Stimulated activated CD4-positive, alpha-beta T cell treated with anti-CD3 and anti-CD28 coated beads, TNF-alpha, amount 100 ng/mL, for 1 hour (primary cell): Measurements from ENCODE around the gene ATP9A.
A peak's percentile ranks its signal among the peaks of the same experiment; 100 is the strongest.
"Not testable (repeated sequence)": the region's sequence is repeated elsewhere in the genome, so short reads cannot be mapped to it uniquely, and the experiment has no call there.

ENCODE experiments used
- DNase-seq, 3 donors: peaks; one replicate each; pipeline ENCODE4 v3.0.0-alpha.2; 2020; ENCODE audit warnings: low read depth in 3 of 3, low spot score in 1 of 3

Gene ATP9A

DNA sequence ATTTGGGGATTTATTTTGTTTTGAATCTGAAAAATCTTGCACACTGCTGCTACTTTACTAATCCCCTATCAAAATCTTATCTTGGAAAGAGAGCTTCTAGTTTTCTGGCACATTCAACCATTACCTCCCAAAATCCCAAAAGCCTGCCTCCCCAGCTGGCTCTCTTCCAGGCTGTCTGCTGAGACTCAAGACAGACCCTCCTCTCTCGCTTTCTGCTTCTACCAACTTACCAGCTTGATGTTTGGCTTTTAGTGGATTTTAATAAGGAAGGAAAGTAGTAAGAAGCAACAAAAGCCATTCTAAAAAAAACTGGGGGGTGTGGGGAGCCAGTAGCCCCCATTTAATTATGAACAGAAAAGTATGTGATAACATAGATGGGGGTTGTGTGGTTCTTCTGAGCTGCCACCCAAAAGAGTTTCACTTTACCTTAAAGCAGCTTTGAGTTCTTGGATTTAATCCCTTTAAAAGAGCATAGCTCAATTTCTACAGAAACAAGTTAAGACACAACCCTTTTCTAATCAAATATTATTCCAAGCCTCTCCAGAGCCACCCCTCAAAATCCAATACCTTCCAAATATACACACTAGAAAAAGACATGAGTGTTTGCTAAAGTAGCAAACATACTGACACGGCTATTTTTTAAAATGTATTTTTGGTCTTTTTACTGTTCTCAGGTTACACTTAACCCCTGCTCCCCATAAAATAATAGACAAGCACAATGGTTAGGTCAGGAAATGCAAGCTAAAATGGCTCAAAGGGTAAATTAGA lies 71.7 kb downstream of the ATP9A start:
- DNase-seq: no peak

DNA sequence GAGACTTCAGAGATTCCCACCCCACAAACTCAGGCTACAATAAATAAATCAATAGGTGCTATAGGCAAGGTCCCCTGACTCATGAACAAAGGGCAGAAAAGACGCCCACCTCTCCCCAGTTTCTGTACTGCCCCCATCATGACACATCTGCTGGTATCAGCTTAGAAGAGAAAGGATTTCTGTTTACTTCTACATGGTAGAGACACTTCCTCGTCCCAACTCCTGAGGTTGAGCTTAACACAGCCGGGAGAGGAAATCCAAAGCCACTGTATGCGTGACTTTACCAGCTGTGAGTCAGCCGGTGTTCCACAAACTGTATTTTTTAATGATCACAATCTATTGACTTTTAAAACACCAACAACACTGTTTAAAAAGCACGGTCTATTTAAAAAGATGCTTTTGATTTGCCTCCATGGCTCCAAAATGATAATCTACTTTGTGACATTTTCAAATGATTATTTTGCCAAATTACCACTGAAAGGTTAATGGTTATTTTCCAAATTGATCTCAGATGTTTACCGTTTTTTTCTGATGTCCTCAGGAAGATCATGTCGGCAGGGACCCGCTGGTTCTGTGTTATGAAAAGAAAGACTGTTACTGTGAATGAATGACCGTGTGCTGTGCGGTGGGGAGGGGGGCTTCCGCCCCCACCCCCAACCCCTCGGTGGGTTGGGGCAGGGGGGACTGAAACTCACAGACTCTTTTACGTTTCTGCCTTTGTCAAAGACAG lies 72.5 kb downstream of the ATP9A start:
- DNase-seq: no peak

DNA sequence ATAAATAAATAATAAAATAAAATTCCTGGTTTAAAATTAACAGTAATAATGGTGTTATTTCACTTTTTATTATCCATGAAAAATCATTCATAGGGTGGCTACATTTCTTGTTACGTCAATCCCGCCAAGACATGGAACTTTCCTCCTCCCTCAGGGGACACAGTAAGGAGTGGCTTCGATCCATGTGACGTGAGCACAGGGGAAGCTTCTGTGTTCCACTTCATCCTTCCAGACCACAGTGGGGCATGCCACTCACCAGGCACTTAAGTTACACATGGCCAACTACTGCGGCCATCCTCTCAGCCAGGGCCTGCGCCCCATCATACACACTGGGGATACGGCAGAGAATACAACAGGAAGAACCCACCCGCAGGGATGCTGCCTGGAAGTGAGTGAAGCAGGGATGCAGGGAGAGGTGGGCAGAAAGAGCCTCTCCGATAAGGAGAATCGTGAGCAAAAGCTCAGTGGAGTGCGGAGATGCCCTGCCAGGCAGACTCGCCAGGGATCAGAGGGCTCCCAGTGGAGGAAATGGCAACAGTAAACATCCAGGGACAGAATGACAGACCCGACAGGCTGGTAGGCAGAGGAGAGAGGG lies 75.3 kb downstream of the ATP9A start:
- DNase-seq: no peak

DNA sequence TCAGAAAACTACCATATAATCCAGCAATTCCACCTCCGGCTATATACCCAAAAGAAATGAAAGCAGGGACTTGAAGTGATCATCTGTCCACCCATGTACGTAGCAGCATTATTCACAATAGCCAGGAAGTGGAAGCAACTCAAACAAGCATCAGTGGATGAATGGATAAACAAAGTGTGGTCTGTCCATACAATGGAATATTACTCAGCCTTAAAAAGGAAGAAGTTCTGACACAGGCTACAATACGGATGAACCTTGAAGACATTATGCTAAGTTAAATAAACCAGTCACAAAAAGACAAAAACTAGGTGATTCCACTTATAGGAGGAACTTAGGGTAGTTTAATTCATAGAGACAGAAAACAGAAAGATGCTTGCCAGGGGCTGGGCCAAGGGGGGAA lies 76.5 kb downstream of the ATP9A start:
- DNase-seq: no peak

DNA sequence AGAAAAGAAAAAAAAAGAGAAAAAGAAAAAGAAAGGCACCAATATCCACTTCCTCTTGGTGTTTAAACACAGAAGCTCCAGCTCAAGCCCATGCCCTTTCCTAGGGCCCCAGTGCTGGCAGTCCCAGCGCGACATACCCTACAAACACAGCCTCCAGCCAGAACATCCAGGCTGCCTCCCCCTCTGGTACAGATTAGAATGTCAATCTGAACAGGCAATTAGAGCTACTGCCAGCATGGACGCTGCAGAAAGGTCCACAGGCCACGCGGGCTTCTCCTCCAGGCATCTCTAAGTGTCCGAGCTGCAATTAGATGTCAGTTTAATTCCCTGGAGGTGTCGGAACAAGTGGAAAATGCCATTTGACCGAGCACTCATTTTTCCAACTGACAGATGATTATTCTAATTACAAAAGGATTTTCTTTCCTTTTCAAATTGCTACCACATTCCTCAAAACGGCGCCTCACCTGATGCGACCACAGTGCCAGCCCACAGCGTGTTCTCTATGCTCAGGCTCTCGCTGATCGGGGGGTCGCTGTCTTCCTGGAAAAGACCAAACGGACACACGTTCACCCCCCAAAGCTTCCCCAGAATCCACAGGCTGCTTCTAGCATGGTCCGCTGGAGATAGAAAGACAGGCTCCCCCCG lies 79.5 kb downstream of the ATP9A start:
- DNase-seq: no peak

DNA sequence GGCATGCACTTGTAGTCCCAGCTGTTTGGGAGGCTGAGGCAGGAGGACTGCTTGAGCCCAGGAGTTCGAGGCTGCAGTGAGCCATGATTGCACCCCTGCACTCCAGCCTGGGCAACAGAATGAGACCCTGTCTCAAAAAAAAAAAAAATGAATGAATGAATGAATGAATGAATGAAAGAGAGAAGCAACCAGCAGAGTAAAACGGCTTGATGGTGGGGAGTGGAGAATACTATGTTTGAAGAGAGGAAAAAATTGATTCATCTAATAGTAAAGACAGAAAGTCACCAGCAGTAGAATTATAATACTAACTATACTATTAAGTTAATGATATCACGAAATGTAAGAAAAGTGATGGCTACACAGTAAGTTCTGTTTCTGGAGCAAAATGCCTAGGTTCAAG lies 80.6 kb downstream of the ATP9A start:
- no peak for DNase-seq

DNA sequence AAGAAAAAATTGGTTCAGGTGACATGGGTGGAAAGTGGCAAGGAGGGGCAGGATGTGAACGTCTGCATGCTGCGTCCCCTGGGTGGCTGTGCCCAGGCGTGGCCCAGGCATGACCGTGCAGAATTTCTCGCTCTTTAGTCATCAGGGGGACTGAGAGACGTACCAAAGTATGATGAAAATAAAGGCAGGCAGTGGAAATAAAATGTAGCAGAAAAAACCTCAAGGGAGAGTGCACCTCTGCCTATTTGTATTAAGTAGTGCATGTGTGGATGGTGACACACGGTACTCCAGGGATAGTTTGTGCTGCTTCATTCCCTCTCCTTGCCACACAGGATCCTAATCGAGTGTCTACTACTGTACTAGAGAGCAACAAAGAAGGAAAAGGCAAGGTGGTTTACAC lies 81.1 kb downstream of the ATP9A start:
- no peak for DNase-seq

DNA sequence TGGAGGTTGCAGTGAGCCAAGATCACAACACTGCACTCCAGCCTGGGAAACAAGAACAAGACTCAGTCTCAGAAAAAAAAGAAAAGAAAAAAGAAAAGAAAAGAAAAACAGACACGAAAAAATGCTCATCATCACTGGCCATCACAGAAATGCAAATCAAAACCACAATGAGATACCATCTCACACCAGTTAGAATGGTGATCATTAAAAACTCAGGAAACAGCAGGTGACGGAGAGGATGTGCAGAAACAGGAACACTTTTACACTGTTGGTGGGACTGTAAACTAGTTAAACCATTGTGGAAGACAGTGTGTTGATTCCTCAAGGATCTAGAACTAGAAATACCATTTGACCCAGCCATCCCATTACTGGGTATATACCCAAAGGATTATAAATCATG lies 82.7 kb downstream of the ATP9A start:
- not testable (repeated sequence) for DNase-seq

DNA sequence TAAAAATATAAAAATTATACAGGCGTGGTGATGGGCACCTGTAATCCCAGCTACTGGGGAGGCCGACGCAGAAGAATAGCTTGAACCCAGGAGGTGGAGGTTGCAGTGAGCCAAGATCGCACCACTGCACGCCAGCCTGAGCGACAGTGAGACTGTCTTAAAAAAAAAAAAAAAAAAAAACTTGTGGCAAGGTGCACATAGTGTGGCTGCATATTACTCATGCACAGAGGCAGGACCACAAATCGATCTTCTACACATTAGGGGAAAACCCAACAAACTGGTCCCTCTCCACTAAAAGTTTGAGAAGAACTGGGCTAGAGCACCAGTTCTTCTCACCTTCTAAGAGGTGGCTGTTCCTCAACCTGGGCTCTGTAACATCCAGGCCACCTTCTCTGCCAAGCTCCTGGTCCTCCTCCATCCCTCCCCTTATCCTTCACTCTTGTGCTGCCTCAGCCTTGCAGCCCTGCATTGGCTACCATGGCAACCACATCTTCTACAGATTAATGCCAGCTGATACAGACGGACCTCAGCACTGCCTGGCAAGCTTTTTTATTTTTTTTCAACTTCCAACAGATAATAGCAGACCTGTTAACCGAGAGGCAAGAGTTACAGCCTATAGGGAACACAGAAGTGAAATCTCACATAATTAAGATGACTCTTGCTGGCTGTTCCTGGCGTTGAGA lies 88.0 kb downstream of the ATP9A start:
- no peak for DNase-seq

DNA sequence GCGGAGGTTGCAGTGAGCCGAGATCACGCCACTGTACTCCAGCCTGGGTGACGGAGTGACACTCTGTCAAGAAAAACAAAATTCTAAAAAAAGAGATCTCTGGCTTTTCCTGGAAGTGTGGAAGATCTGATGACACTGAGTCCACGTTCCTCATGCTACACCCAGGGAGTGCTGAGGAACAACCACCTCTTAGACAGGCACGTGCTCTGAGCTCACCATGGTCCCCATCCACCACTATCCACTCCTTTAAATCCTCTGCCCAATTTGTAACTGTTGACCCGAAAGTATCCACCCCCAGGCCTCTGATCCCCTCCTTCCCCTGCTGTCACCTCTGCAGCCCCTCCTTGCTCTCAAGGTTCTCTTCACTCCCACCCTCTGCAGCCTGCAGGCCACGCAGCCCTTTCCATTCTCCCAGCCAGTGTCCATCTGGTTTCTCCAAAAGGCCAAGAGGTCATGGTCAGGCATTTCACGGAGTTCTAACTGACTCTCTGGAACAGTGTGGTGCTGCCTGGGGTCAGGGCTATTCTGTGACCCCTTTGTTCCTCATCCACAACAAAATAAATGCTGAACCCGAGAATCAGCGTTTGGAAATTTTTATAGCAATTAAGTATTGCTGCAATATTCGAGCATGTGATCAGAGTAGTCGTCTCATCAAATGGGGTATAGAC lies 88.8 kb downstream of the ATP9A start:
- DNase-seq: no peak

DNA sequence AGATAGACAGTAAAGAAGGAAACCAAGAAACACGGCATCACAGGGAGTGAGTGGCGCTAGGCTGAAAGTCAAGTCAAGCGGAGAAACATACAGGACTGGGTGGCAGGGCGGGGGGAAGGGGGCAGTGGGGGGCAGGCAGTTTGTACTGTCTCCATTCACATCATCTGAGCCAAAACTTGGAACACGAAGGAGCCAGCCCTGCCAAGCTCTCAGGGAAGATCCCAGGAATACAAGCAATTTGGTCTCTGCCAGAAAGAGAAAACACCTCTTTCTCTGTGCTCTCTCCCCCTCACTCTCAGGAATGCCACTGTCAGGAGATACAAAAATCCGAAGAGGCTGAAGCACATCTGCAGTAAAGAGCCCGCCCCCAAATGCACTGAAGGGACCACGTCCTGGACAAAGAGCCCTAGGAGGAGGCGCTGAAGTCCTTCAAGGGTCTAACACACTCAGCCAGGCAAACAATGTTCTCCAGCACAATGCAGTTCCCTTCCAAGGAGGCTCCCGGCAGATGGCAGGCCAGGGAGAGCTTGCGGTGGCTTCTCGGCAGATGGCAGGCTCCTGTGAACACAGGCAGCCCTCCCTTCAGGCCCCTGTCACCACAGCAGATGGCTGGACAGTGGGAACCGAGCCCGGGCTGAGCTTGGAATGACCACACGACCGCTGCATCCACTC lies 90.0 kb downstream of the ATP9A start:
- DNase-seq: no peak

DNA sequence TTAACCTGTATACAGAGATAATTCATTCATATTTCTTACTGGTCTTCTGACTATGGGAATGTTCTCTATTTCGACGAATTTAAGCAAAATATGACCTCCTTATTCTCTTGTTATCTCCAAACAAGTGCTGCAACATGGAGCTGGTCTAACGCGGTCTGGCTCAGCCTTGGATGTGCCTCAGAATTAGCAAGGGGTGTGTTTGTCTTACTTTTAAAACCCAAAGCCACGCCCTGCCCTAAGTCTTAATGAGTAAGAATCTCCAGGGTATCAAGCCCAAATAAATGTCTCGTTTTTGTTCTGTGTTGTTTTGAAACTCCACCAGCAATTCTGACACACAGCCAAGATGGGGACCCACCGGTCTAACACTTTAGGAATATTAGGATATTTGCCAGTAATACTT lies 99.2 kb downstream of the ATP9A start:
- DNase-seq: no peak

DNA sequence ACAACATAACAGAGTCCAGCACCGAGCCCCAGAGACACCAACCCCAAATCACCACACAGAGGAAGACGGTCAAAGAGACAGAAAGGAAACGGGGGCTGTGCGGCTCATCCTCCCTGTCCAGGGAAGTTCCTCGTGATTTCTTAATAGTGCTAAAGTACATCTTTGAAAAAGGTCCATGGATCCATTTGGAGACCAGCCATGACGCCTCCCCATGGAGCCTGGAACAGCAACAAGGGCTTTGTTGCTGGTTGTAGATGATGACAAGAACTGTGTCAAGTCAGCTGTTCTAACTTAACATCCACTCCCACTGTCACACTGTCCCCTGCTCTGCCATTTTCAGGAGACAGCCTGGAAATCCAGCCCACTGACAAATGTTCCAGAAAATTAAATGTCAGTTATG lies 99.7 kb downstream of the ATP9A start:
- DNase-seq: no peak

DNA sequence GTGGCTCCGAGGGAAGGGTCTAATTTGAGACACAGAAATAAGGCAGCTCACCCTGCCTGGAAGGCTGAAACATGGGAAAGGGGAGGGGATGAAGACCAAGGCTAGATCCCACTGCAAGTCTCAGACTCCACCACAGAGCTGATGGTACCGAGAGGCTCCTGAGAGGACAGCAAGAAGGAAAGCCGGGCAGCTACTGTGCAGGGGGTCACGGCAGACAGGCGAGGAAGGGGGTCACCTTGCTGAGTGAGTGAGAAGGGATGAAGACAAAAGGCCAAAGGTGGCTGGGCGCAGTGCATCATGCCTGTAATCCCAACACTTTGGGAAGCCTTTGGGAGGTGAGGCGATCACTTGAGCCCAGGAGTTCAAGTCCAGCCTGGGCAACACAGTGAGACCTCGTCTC lies 100.7 kb downstream of the ATP9A start:
- DNase-seq: no peak

DNA sequence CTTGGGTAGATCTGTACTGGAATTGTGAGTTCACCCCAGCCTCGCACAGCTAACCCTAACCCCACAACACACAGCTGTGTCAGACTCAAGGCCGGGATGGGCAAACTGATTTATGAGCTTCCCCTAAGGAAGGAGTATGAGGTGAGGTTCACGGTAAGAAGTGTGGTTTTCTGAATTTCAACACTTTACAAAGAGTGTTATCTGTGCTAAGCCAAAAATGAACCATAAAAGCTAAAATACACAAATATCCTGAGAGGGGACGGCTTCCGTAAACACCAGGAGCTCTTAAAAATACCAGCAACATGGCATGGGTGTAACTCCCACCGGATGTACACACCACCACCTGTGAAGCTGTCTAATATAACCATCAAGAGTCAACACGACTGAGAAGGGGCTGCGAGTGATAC lies 101.2 kb downstream of the ATP9A start:
- DNase-seq: no peak

DNA sequence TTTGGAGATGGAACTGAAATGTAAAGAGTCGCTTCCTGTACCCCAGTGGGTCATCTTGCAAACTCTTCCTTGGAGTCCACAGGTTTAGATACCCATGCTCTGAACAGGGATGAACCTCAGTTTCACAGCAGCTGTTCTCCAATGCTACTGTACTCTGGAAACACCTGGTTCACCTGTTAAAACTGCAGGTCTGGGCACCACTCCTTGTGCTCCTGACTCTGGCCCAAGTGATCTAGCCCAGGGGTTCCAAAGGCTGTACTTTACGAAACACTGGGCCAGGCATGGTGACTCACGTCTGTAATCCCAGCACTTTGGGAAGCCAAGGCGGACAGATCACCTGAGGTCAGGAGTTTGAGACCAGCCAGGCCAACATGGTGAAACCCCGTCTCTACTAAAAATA lies 102.1 kb downstream of the ATP9A start:
- no peak for DNase-seq

DNA sequence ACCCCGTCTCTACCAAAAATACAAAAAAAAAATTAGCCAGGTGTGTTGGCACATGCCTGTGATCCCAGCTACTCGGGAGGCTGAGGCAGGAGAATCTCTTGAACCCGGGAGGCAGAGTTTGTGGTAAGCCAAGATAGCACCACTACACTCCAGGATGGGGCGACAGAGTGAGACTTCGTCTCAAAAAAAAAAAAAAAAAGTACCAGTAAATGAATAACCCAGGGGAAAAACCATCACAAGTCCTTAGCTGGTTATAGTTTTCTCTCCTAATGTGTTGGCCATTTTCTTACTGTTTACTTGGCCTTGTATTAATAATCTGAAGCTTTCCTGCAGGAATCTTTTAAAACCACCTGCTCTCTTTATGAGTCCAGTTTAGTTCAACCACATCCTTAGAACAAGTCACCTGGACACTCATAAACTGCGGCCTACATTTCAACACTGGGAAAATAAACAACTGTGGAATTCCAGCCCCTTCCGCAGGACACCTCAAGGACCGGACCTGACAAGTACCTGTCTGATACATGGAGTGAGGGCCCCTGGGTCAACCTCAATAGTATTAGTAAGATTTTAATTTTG lies 102.6 kb downstream of the ATP9A start:
- no peak for DNase-seq

DNA sequence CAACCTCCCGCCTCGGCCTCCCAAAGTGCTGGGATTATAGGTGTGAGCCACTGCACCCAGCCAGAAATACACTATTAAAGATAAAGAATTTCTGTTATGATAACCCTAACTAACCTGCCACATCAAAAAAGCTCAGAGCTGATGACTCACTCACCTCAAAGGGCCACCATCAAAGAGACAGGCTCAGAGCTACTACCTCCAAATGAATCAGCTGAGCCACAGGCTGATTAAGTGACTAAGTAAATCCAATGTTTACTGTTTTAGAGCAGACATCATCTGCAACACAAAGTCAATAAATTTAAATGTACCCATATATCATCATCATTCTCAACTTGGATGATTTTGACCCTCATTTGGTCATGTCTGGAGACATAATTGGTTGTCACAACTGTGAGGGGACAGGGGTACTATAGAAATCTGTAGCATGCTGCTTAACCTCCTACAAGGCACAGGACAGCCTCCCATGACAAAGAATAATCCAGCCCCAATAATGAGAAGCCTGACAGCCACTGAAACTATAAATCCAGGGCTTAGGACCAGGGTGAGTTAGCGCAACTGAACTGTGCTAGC lies 106.5 kb downstream of the ATP9A start:
- peak in 1 of 3 donors; percentile 9 for DNase-seq
